HepG2 (cell line): ENCODE measurements around the gene TPM2. TPM values are rescaled to one million over a fixed set of nuclear protein-coding genes. Genes with fewer than 3 reads are reported as not detected.
A peak's percentile ranks its signal among the peaks of the same experiment; 100 is the strongest.

Experiments used
- ATAC-seq: fragments of 200-7000 bp; cut with Tn5 transposase; 3 replicates; pipeline ENCODE4 v1.9.1; 2020; ENCODE audit warnings: mild to moderate bottlenecking, moderate library complexity
- BruUV-seq: library from RNA; stranded (reverse); fragments of 400-500 nt; replicated peaks from 2 replicates; lab custom pipeline; 2021; lab: Mats Ljungman, UMichigan
- CTCF ChIA-PET: fragments of 300-600 bp; formaldehyde crosslinking; extraction: SDS; loops from one replicate; lab custom pipeline; 2021; ENCODE audit warnings: low total read pairs, inconsistent platforms, low intra/inter-chr PET ratio; lab: Yijun Ruan, JAX
- POLR2A ChIA-PET: fragments of 350-600 bp; sonication (Branson Sonifier 250); formaldehyde crosslinking; loops from one replicate; lab custom pipeline; 2020; ENCODE audit warnings: antibody characterized with exemption, inconsistent platforms; lab: Yijun Ruan, JAX
- DNase-seq: peaks from one replicate; pipeline ENCODE4 v3.0.0-alpha.2; 2015; ENCODE audit warnings: low spot score
- FAIRE-seq: peaks from 3 replicates; lab custom pipeline; 2011; peaks lifted over from hg19 to GRCh38; lab: Jason Lieb, UNC
- H2AFZ ChIP-seq: one replicate; pipeline ENCODE4 v1.6.1; 2011; ENCODE audit warnings: low read length, inconsistent platforms
- H3K27ac ChIP-seq: fragments of 300-600 bp; 3 replicates; pipeline ENCODE4 v1.8.0; 2011; ENCODE audit warnings: mixed run types, mild to moderate bottlenecking, mixed read lengths, low read length, inconsistent platforms; ENCODE audit not compliant: insufficient read depth; ENCODE audit errors: extremely low read length
- H3K27me3 ChIP-seq, 2 experiments: fragments of 200-600 bp in 1 of 2; 2 replicates in 1 of 2; 3 replicates in 1 of 2; pipeline versions ENCODE4 v1.6.0 to v1.8.0; 2011; ENCODE audit warnings: low read length in 2 of 2, mild to moderate bottlenecking in 2 of 2, moderate library complexity in 2 of 2, inconsistent platforms in 1 of 2; ENCODE audit not compliant: insufficient read depth in 2 of 2, control insufficient read depth in 1 of 2
- H3K36me3 ChIP-seq, 2 experiments: fragments of 200-600 bp in 1 of 2; replicated peaks in 1 of 2; 2 replicates in 1 of 2; 3 replicates in 1 of 2; pipeline versions ENCODE4 v1.5.1 to v1.8.0; 2011; ENCODE audit warnings: low read length in 2 of 2, inconsistent platforms in 1 of 2; ENCODE audit not compliant: insufficient read depth in 2 of 2, control insufficient read depth in 1 of 2
- H3K4me1 ChIP-seq: 2 replicates; pipeline ENCODE4 v1.5.1; 2012; ENCODE audit warnings: low read length, inconsistent platforms; ENCODE audit not compliant: insufficient read depth
- H3K4me2 ChIP-seq: 2 replicates; pipeline ENCODE4 v1.6.0; 2011; ENCODE audit warnings: low read depth, low read length, inconsistent platforms
- H3K4me3 ChIP-seq, 3 experiments: fragments of 200-600 bp in 1 of 3; sonication (generic), shearing (Covaris generic) in 1 of 3; replicated peaks in 1 of 3; 2 replicates each; pipeline ENCODE4 v1.5.1; 2011 to 2016; ENCODE audit warnings: low read length in 3 of 3, inconsistent platforms in 2 of 3, low read depth in 2 of 3, mild to moderate bottlenecking in 2 of 3, control low read depth in 1 of 3, mixed read lengths in 1 of 3; ENCODE audit not compliant: insufficient read depth in 1 of 3
- H3K79me2 ChIP-seq: one replicate; pipeline ENCODE4 v1.6.1; 2011; ENCODE audit warnings: low read length, inconsistent platforms; ENCODE audit not compliant: insufficient read depth
- H3K9ac ChIP-seq: 2 replicates; pipeline ENCODE4 v1.6.0; 2011; ENCODE audit warnings: mild to moderate bottlenecking, low read depth, low read length, inconsistent platforms; ENCODE audit not compliant: insufficient read depth
- H3K9me3 ChIP-seq: 2 replicates; pipeline ENCODE4 v1.5.1; 2012; ENCODE audit warnings: mild to moderate bottlenecking, low read length
- H4K20me1 ChIP-seq: 2 replicates; pipeline ENCODE4 v1.6.0; 2011; ENCODE audit warnings: inconsistent platforms, mild to moderate bottlenecking, low read length, moderate library complexity; ENCODE audit not compliant: insufficient read depth
- ASH2L ChIP-seq: fragments of 300-600, 200-600 bp; sonication (generic); IDR thresholded peaks from 2 replicates; pipeline ENCODE4 v1.7.0; 2017; ENCODE audit warnings: low read depth, mild to moderate bottlenecking, moderate library complexity, mixed read lengths, low read length; ENCODE audit not compliant: insufficient read length
- DPF2 ChIP-seq: sonication (generic); formaldehyde crosslinking; IDR thresholded peaks from 2 replicates; pipeline ENCODE4 v1.4.0; 2020; ENCODE audit warnings: mild to moderate bottlenecking, low read depth, missing genetic modification reagents, borderline replicate concordance
- GATAD1 ChIP-seq: IDR thresholded peaks from 2 replicates; pipeline ENCODE4 v1.6.1; 2016; ENCODE audit warnings: missing genetic modification reagents, missing compliant biosample characterization
- MEF2D ChIP-seq: sonication (generic); formaldehyde crosslinking; IDR thresholded peaks from 2 replicates; pipeline ENCODE4 v1.5.1; 2020; ENCODE audit warnings: mild to moderate bottlenecking, missing genetic modification reagents
- MEIS1 ChIP-seq: sonication (generic); formaldehyde crosslinking; IDR thresholded peaks from 2 replicates; pipeline ENCODE4 v1.9.0; 2021; ENCODE audit warnings: mild to moderate bottlenecking, missing genetic modification reagents, moderate library complexity, borderline replicate concordance
- PAWR ChIP-seq: sonication (generic); formaldehyde crosslinking; IDR thresholded peaks from 2 replicates; pipeline ENCODE4 v1.4.0; 2020; ENCODE audit warnings: missing genetic modification reagents, mild to moderate bottlenecking, borderline replicate concordance
- RFXANK ChIP-seq: IDR thresholded peaks from 2 replicates; pipeline ENCODE4 v1.6.1; 2016
- SRF ChIP-seq: IDR thresholded peaks from 2 replicates; pipeline ENCODE4 v1.6.1; 2011; ENCODE audit warnings: mild to moderate bottlenecking, low read depth, low read length, moderate library complexity
- ZFYVE20 ChIP-seq: sonication (generic); formaldehyde crosslinking; IDR thresholded peaks from 2 replicates; pipeline ENCODE4 v1.8.0; 2023; ENCODE audit warnings: low read depth, mild to moderate bottlenecking, moderate library complexity, missing genetic modification reagents, borderline replicate concordance
- ZNF12 ChIP-seq: sonication (generic); formaldehyde crosslinking; IDR thresholded peaks from 2 replicates; pipeline ENCODE4 v1.5.0; 2020; ENCODE audit warnings: missing genetic modification reagents
- ZNF224 ChIP-seq: sonication (generic); formaldehyde crosslinking; IDR thresholded peaks from 2 replicates; pipeline ENCODE4 v1.5.0; 2020; ENCODE audit warnings: mild to moderate bottlenecking, missing genetic modification reagents
- ZNF441 ChIP-seq: sonication (generic); formaldehyde crosslinking; IDR thresholded peaks from 2 replicates; pipeline ENCODE4 v1.7.0; 2021; ENCODE audit warnings: missing genetic modification reagents, borderline replicate concordance
- ZNF496 ChIP-seq: sonication (generic); formaldehyde crosslinking; IDR thresholded peaks from 2 replicates; pipeline ENCODE4 v1.8.1; 2023; ENCODE audit warnings: mild to moderate bottlenecking, moderate library complexity, missing genetic modification reagents; ENCODE audit not compliant: insufficient replicate concordance
- ZNF567 ChIP-seq: sonication (generic); formaldehyde crosslinking; IDR thresholded peaks from 2 replicates; pipeline ENCODE4 v1.8.1; 2023; ENCODE audit warnings: mild to moderate bottlenecking, missing genetic modification reagents, borderline replicate concordance
- ZNF780A ChIP-seq: sonication (generic); formaldehyde crosslinking; IDR thresholded peaks from 2 replicates; pipeline ENCODE4 v1.8.0; 2022; ENCODE audit warnings: mild to moderate bottlenecking, missing genetic modification reagents, moderate library complexity
- WGBS: methylation state at CpG from one replicate; pipeline ENCODE4 v1.1.6; 2017; ENCODE audit warnings: low lambda C conversion rate; 5-methylcytosine and 5-hydroxymethylcytosine counted together
- in situ Hi-C: cut with HindIII; loops from 2 replicates; pipeline ENCODE4 v1.10.0; 2017; ENCODE audit warnings: low pct_unique_long_range_greater_than_20kb; ENCODE audit not compliant: extremely low pct_ligation_motif_present
- intact Hi-C: fragments of 100-400 bp; cut with micrococcal nuclease; formaldehyde crosslinking; loops from one replicate; pipeline ENCODE4 v1.10.0; 2022; ENCODE audit not compliant: unreplicated experiment
- polyA plus RNA-seq, 8 experiments: library from polyadenylated mRNA; depleted of rRNA in 3 of 8; stranded (reverse) in 7 of 8; unstranded in 1 of 8; fragments of >200 nt; fragmentation: Illumina TruSeq in 4 of 8; extraction: Trizol in 4 of 8; gene quantifications; 2 replicates each; pipeline versions ENCODE4 v1.2.1 to v1.2.3, GENCODE V29; 2011 to 2016; ENCODE audit warnings: low read depth in 4 of 8, missing spikeins in 1 of 8, mixed read lengths in 1 of 8; ENCODE audit not compliant: insufficient read depth in 1 of 8
- total RNA-seq, 5 experiments: library from RNA; depleted of rRNA; stranded (reverse); fragments of >200 nt; fragmentation: Illumina TruSeq; extraction: Trizol; gene quantifications; 2 replicates each; pipeline ENCODE4 v1.2.3, GENCODE V29; 2016; ENCODE audit warnings: low read depth in 1 of 5
- TF ChIP-seq, protein P1 (sequence below): sonication (generic); formaldehyde crosslinking; IDR thresholded peaks from 2 replicates; pipeline ENCODE4 v1.4.0; 2020; ENCODE audit warnings: mild to moderate bottlenecking, low read depth, missing genetic modification reagents
- TF ChIP-seq, protein P2 (sequence below): sonication (generic); formaldehyde crosslinking; IDR thresholded peaks from 2 replicates; pipeline ENCODE4 v1.5.1; 2020; ENCODE audit warnings: mild to moderate bottlenecking, missing genetic modification reagents, borderline replicate concordance
- TF ChIP-seq, protein P3 (sequence below): sonication (generic); formaldehyde crosslinking; conservative IDR thresholded peaks from 2 replicates; pipeline ENCODE4 v1.8.1; 2023; ENCODE audit warnings: missing genetic modification reagents

Gene TPM2
- total and polyA plus RNA-seq, 2 of the 13 experiments (the other 11 are each of a cell fraction or from before 2014, with no cell fraction given), result 3.1 to 10.7 TPM

DNA sequence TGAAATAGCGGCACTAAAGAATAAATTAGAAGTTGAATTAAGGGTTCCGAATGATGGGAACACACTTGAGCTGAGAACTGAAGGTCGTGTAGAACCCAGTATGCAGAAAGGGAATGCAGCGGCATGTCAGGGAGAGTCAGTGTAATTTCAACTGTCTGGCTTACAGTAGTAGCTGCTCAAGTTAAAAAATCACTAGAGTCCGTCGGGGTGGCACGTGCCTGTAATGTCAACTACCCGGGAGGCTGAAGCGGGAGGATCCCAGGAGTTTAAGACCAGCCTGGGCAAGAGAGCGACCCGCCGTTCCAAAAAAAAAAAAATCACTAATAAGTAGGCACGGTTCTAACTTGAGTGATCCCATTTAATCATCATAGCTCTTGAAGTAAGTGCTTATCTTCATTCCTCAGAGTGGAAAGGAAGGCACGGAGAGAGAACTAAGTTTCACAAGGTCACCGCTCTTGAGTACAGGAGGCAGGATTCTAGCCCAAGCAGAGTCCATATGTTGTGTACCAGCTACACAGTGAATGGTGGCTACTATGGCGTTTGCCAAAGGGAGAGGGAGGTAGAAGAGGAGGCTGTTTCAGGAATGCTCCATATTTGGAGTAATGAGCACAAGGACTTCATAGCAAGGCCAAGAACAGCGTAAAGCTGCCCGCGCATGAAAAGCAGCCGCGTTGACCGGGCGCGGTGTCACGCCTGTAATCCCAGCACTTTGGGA lies 32.7 kb downstream of the TPM2 start:
- no peak for FAIRE-seq
- peak; percentile 34 for ATAC-seq
- Histone ChIP-seq H3K27me3 (no peaks in the 10 kb centered on the region; a peak in 2 of 5 replicates), H3K9me3 (no peaks in the 10 kb centered on the region), H2AFZ (peak overlapping the region; percentile 52), H3K4me3 (peak overlapping the region; percentile 29 to 71 (median 57); a peak in 5 of 6 replicates), H3K79me2 (peaks cover 6% of the 10 kb centered on the region), H3K36me3 (peaks cover 5 to 6% of the 10 kb centered on the region in 2 experiments; a peak in 3 of 5 replicates), H3K9ac (peak overlapping the region; percentile 98), H3K27ac (peak overlapping the region; percentile 100), H3K4me2 (peak overlapping the region; percentile 78), H3K4me1 (peaks cover 71% of the 10 kb centered on the region), H4K20me1 (no peaks in the 10 kb centered on the region)
- intact Hi-C loops, result loop anchor here (1.0 kb wide), 1 partner anchor 11 kb away; no protein-coding TSS in a partner anchor
- WGBS, result 16% methylated on average over 25 of the region's 25 CpGs
- CTCF ChIA-PET, result interaction anchor here (1.7 kb wide), 1 partner anchor 11 kb away, joined by 8 read pairs; no protein-coding TSS in a partner anchor
- BruUV-seq, result no TSS peak
- peak; percentile 35 for DNase-seq
- in situ Hi-C loops, result loop anchor here (10.0 kb wide), 1 partner anchor 542 kb away; the partner anchor contains the start of gene ATOSB
- POLR2A ChIA-PET, result interaction anchor here (1.1 to 6.3 kb wide), 12 partner anchors 10 to 495 kb away, joined by 3 to 68 read pairs (median 8); partner anchors contain the start of genes CREB3, GBA2, HINT2 and RGP1
- TF ChIP-seq RFXANK (CRISPR knock-in tag) (peak; percentile 18; the same call in 1 of the 2 replicates), ZNF224 (CRISPR knock-in tag) (0 out of 2 replicates have a peak, but pooled peaks have one; percentile 31), ZNF12 (CRISPR knock-in tag) (0 out of 2 replicates have a peak, but pooled peaks have one; percentile 5), SRF (0 out of 2 replicates have a peak, but pooled peaks have one; percentile 2), ZFYVE20 (no peak), ZNF780A (CRISPR knock-in tag) (peak; percentile 10; the same call in 1 of the 2 replicates), ZNF496 (CRISPR knock-in tag) (no peak), ZNF567 (CRISPR knock-in tag) (0 out of 2 replicates have a peak, but pooled peaks have one; percentile 11), PAWR (CRISPR knock-in tag) (no peak; the same call in 1 of the 2 replicates), MEIS1 (0 out of 2 replicates have a peak, but pooled peaks have one; percentile 82), GATAD1 (CRISPR knock-in tag) (no peak), ASH2L (peak; percentile 14), ZNF441 (CRISPR knock-in tag) (no peak), MEF2D (CRISPR knock-in tag) (no peak), DPF2 (CRISPR knock-in tag) (no peak)
- TF ChIP-seq, protein P1, sequence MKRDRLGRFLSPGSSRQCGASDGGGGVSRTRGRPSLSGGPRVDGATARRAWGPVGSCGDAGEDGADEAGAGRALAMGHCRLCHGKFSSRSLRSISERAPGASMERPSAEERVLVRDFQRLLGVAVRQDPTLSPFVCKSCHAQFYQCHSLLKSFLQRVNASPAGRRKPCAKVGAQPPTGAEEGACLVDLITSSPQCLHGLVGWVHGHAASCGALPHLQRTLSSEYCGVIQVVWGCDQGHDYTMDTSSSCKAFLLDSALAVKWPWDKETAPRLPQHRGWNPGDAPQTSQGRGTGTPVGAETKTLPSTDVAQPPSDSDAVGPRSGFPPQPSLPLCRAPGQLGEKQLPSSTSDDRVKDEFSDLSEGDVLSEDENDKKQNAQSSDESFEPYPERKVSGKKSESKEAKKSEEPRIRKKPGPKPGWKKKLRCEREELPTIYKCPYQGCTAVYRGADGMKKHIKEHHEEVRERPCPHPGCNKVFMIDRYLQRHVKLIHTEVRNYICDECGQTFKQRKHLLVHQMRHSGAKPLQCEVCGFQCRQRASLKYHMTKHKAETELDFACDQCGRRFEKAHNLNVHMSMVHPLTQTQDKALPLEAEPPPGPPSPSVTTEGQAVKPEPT (CRISPR knock-in tag), result no peak
- TF ChIP-seq, protein P2, sequence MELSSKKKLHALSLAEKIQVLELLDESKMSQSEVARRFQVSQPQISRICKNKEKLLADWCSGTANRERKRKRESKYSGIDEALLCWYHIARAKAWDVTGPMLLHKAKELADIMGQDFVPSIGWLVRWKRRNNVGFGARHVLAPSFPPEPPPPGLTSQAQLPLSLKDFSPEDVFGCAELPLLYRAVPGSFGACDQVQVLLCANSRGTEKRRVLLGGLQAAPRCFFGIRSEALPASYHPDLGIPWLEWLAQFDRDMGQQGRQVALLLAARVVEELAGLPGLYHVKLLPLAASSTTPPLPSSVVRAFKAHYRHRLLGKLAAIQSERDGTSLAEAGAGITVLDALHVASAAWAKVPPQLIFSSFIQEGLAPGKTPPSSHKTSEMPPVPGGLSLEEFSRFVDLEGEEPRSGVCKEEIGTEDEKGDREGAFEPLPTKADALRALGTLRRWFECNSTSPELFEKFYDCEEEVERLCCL (CRISPR knock-in tag), result 0 out of 2 replicates have a peak, but pooled peaks have one; percentile 16
- TF ChIP-seq, protein P3, sequence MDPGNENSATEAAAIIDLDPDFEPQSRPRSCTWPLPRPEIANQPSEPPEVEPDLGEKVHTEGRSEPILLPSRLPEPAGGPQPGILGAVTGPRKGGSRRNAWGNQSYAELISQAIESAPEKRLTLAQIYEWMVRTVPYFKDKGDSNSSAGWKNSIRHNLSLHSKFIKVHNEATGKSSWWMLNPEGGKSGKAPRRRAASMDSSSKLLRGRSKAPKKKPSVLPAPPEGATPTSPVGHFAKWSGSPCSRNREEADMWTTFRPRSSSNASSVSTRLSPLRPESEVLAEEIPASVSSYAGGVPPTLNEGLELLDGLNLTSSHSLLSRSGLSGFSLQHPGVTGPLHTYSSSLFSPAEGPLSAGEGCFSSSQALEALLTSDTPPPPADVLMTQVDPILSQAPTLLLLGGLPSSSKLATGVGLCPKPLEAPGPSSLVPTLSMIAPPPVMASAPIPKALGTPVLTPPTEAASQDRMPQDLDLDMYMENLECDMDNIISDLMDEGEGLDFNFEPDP, result 0 out of 2 replicates have a peak, but pooled peaks have one; percentile 82
